GM12878 (cell line): ENCODE measurements around the gene ABHD12B.

ENCODE experiments used
- CHD4 ChIP-seq: fragments of 200-600 bp; sonication (generic); IDR thresholded peaks from 2 replicates; pipeline ENCODE4 v1.6.1; 2016; ENCODE audit warnings: mild to moderate bottlenecking
- CTCF ChIP-seq, 3 experiments: IDR thresholded peaks in 2 of 3; conservative IDR thresholded peaks in 1 of 3; 2 replicates each; pipeline ENCODE4 v1.5.1; 2011; ENCODE audit warnings: low read depth in 3 of 3, low read length in 3 of 3, mild to moderate bottlenecking in 3 of 3, control low read depth in 2 of 3, moderate library complexity in 2 of 3, inconsistent platforms in 1 of 3, mixed read lengths in 1 of 3; ENCODE audit not compliant: control insufficient read depth in 2 of 3, insufficient read depth in 1 of 3; ENCODE audit errors: extremely low read depth in 1 of 3
- EP300 ChIP-seq, 2 experiments: fragments of 150-350 bp in 1 of 2; IDR thresholded peaks; 2 replicates each; pipeline ENCODE4 v1.6.1; 2011 to 2012; ENCODE audit warnings: low read depth in 2 of 2, low read length in 2 of 2, borderline replicate concordance in 1 of 2, improper control_type of control experiment in 1 of 2, inconsistent platforms in 1 of 2; ENCODE audit not compliant: control insufficient read depth in 1 of 2
- MTA3 ChIP-seq: IDR thresholded peaks from 2 replicates; pipeline ENCODE4 v1.6.1; 2012; ENCODE audit warnings: low read length, inconsistent platforms, borderline replicate concordance
- NR2F1 ChIP-seq: fragments of 450-650 bp; conservative IDR thresholded peaks from 2 replicates; pipeline ENCODE4 v1.6.1; 2017; ENCODE audit warnings: mild to moderate bottlenecking
- TCF12 ChIP-seq: IDR thresholded peaks from 2 replicates; pipeline ENCODE4 v1.6.1; 2011; ENCODE audit warnings: low read depth, mild to moderate bottlenecking, low read length
- USF2 ChIP-seq: IDR thresholded peaks from 2 replicates; pipeline ENCODE4 v1.6.1; 2011; ENCODE audit warnings: low read depth, low read length, improper control_type of control experiment, borderline replicate concordance
- YBX1 ChIP-seq: fragments of 450-650 bp; IDR thresholded peaks from 2 replicates; pipeline ENCODE4 v1.6.1; 2016; ENCODE audit warnings: antibody characterized with exemption

DNA sequence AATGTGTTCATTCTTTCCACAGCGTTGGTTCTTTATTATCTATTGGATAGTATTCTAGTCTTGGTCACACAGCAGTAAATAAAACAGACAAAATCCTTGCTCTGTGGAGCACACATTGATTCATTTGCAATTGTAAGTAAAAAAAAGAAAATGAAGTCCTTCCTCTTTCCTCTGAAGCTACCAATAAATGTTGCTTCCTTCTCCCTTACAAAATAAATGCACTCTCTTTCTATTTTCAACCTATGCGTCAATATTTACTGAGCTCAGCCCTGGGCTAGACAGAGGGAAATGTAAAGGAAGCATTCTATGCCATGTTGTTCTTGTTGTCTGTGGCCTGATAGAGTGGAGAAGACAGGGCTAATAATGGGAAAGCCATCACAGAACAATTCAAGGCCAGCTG is 2.9 kb downstream of the ABHD12B start:
- TF ChIP-seq CTCF (IDR thresholded peaks at IDR 0.05 in 2 of 3, conservative IDR thresholded peaks at IDR 0.05 in 1 of 3; ENCODE audit: control insufficient read depth in 2 of 3, extremely low read depth in 1 of 3, insufficient read depth in 1 of 3, low read depth in 3 of 3, low read length in 3 of 3) (no peak), YBX1 (no peak), NR2F1 (no peak), CHD4 (no peak), USF2 (no peak), MTA3 (no peak), TCF12 (no peak), EP300 (IDR thresholded peaks at IDR 0.05; ENCODE audit: borderline replicate concordance in 1 of 2, control insufficient read depth in 1 of 2, low read depth in 2 of 2, low read length in 2 of 2) (no peak)
